Measurements from ENCODE around the gene SH3TC2.

DNA sequence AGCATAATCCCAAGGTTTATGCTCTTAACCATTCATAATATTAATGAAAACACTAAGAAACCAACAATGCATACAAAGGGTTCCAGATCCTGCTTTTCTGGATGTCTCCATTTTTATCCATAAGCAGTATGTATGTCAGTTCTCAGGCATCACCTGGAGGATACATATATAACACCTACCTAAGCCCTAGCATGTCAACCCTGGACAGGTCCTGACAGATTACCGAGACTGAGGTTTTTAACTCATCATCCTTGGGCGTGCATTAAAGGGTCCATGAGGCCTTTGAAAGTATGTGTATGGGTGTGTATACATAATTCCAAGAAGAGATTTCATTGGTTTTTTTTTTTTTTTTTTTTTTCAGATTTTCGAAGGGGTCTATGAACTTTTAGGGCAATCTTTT is 70.6 kb downstream of the SH3TC2 start:
- TF ChIP-seq POLR2AphosphoS5 (IDR thresholded peaks at IDR 0.05; ENCODE audit: borderline replicate concordance, low read depth, low read length): no peak
- TF ChIP-seq EZH2 (IDR thresholded peaks at IDR 0.05): no peak
- TF ChIP-seq FOXP2 (optimal IDR thresholded peaks at IDR 0.05; ENCODE audit: control extremely low read depth, extremely low read length, insufficient read depth): no peak
